ENCODE measurements around the gene SLC39A11.

- no peak for TF ChIP-seq CTCF (IDR thresholded peaks at IDR 0.05)
- no peak for TF ChIP-seq ERG (CRISPR knock-in tag; IDR thresholded peaks at IDR 0.05)
- no peak for TF ChIP-seq JUN (CRISPR knock-in tag; IDR thresholded peaks at IDR 0.05)
- TF ChIP-seq MAX (CRISPR knock-in tag; IDR thresholded peaks at IDR 0.05): no peak
- no peak for TF ChIP-seq SOX15 (CRISPR knock-in tag; IDR thresholded peaks at IDR 0.05)
- no peak for TF ChIP-seq USF2 (CRISPR knock-in tag; IDR thresholded peaks at IDR 0.05)
- no peak for TF ChIP-seq KAT7 (CRISPR knock-in tag; IDR thresholded peaks at IDR 0.05; ENCODE audit: borderline replicate concordance)
Observed at GRCh38 chr17:72724267-72724666, 368.2 kb downstream of the SLC39A11 start.
